Activated CD8-positive, alpha-beta T cell treated with anti-CD3 and anti-CD28 coated beads for 36 hours (primary cell): ENCODE results near the gene RAET1E. TPM values are rescaled to one million over a fixed set of nuclear protein-coding genes. Genes with fewer than 3 reads are reported as not detected.

Experiments
- ATAC-seq: fragments of 200-7000 bp; cut with Tn5 transposase; one replicate; pipeline ENCODE4 v1.10.0; 2021; ENCODE audit warnings: mild to moderate bottlenecking, moderate library complexity
- CTCF ChIA-PET: fragments of 350-600 bp; sonication (Branson Sonifier 250); formaldehyde crosslinking; loops from one replicate; lab custom pipeline; 2021; ENCODE audit warnings: antibody characterized with exemption; lab: Charles Lee
- POLR2A ChIA-PET: fragments of 350-600 bp; sonication (Branson Sonifier 250); formaldehyde crosslinking; loops from one replicate; lab custom pipeline; 2021; ENCODE audit warnings: antibody characterized with exemption; lab: Charles Lee
- DNase-seq: peaks from one replicate; pipeline ENCODE4 v3.0.0-alpha.2; 2020
- H3K27ac Mint-ChIP-seq: one replicate; pipeline ENCODE4 v1.8.0; 2021; ENCODE audit warnings: mild to moderate bottlenecking, mixed read lengths
- H3K27me3 Mint-ChIP-seq: one replicate; pipeline ENCODE4 v1.8.0; 2021; ENCODE audit warnings: mixed read lengths
- H3K36me3 Mint-ChIP-seq: one replicate; pipeline ENCODE4 v1.8.0; 2021; ENCODE audit warnings: low read depth, mixed read lengths
- H3K4me1 Mint-ChIP-seq: one replicate; pipeline ENCODE4 v1.8.0; 2021; ENCODE audit warnings: low read depth, mixed read lengths
- H3K4me3 Mint-ChIP-seq: one replicate; pipeline ENCODE4 v1.8.0; 2021; ENCODE audit warnings: mild to moderate bottlenecking, moderate library complexity, mixed read lengths
- H3K9me3 Mint-ChIP-seq: one replicate; pipeline ENCODE4 v1.8.0; 2021; ENCODE audit warnings: mixed read lengths
- intact Hi-C: fragments of 100-400 bp; cut with micrococcal nuclease; formaldehyde crosslinking; loops from one replicate; pipeline ENCODE4 v1.10.0; 2022
- total RNA-seq, 2 experiments: library from RNA; stranded (reverse); gene quantifications; one replicate each; pipeline ENCODE4 v1.2.3, GENCODE V29; 2021
- TF ChIP-seq, protein P1 (sequence below): fragments of 200-600 bp; IDR thresholded peaks from one replicate; pipeline ENCODE4 v1.8.0; 2022; ENCODE audit warnings: antibody characterized with exemption, mild to moderate bottlenecking

RAET1E gene
- total RNA-seq, 2 experiments from 2014 or later: not detected

DNA sequence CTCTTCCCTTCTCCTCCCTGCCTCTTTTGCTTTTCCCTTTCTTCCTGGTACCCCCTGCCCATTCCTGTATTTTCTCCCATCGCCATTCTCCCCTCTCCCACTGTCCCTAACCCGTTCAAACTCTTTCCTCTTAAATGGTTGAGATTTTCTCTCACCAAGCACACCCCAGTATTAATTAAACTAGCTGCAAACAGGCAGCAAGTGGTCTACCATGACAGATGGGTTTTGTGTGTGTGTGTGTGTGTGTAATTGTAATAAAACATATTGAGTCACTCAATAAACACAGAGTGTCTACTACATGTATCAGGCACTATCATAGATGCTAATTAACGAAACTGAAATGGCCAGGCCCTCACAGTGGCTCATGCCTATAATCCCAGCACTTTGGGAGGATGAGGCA is 6.7 kb downstream of the RAET1E start:
- no peak for ATAC-seq
- Mint-ChIP-seq H3K36me3 (no peaks in the 10 kb centered on the region), H3K4me3 (no peak overlapping the region), H3K27me3 (peaks cover 8% of the 10 kb centered on the region), H3K9me3 (no peaks in the 10 kb centered on the region), H3K4me1 (peaks cover 7% of the 10 kb centered on the region), H3K27ac (no peak overlapping the region)
- POLR2A ChIA-PET: no interaction called here
- CTCF ChIA-PET: no interaction called here
- DNase-seq: no peak
- TF ChIP-seq, protein P1, sequence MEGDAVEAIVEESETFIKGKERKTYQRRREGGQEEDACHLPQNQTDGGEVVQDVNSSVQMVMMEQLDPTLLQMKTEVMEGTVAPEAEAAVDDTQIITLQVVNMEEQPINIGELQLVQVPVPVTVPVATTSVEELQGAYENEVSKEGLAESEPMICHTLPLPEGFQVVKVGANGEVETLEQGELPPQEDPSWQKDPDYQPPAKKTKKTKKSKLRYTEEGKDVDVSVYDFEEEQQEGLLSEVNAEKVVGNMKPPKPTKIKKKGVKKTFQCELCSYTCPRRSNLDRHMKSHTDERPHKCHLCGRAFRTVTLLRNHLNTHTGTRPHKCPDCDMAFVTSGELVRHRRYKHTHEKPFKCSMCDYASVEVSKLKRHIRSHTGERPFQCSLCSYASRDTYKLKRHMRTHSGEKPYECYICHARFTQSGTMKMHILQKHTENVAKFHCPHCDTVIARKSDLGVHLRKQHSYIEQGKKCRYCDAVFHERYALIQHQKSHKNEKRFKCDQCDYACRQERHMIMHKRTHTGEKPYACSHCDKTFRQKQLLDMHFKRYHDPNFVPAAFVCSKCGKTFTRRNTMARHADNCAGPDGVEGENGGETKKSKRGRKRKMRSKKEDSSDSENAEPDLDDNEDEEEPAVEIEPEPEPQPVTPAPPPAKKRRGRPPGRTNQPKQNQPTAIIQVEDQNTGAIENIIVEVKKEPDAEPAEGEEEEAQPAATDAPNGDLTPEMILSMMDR: no peak
- intact Hi-C loops: no loop called here

DNA sequence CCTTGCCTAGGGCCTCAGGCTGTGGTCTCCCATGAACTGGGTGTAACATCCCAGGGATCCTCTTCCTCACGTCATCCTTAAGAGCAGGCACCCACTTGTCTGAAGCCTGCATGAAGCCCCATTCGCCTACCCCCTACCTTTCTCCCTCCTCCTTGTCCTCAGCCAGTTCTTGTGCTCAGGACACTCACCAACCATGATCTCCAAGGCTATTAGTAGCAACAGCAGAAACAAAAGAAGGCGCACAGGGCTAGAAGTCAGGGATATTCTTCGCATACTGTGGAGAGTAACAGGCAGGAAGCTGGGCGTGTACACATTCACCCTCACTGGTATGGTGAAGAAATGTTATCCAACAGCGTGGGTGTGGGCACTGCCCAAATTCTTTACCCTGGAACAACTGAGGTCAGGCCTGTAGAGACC is 7.3 kb downstream of the RAET1E start:
- POLR2A ChIA-PET: no interaction called here
- Mint-ChIP-seq H3K4me1 (peaks cover 1% of the 10 kb centered on the region), H3K27ac (no peak overlapping the region), H3K4me3 (no peak overlapping the region), H3K27me3 (peaks cover 8% of the 10 kb centered on the region), H3K36me3 (no peaks in the 10 kb centered on the region), H3K9me3 (no peaks in the 10 kb centered on the region)
- intact Hi-C loops: no loop called here
- TF ChIP-seq, protein P1: no peak
- no peak for ATAC-seq
- no peak for DNase-seq
- CTCF ChIA-PET: no interaction called here

DNA sequence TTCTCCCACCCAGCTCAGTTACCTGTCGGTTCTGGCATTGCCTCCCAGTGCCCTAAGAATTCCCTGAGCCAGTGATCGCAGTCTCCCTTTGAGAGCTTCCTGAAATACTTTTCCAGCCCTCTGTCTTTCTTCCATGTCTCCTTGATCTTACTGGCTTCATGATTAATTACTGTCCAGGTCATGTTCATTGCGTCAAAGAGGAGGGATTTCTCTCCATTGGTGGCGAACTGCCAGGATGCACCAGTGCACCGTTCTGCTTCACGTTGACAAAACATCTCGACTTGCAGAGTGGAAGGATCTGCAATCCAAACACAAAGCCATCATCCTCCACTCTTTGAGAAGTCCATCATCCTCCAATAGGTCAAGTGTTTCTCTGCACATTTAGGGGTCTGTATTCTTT is 8.6 kb downstream of the RAET1E start:
- CTCF ChIA-PET: interaction anchor here (1.0 kb wide), 1 partner anchor 48 kb away, joined by 4 read pairs; no protein-coding TSS in a partner anchor

DNA sequence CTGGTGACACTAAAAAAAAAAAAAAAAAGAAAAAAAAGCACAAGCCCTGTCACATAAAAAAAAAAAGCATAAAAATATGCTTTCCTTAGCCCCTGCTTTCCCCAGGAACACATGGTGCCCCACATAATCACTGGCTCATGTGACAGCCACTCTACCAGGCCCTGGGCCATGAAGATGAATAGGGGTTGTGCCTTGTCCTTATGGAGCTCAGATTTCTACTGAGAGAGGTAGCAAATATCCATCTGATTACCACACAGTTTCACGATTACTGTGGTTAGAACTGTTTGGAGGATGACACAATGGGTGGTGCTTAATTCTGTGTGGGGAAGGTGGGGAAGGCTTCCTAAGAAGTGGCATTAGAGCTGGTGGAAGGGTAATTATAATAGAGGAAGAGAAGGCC is 9.3 kb downstream of the RAET1E start:
- CTCF ChIA-PET: interaction anchor here (1.0 kb wide), 1 partner anchor 48 kb away, joined by 4 read pairs; no protein-coding TSS in a partner anchor
- POLR2A ChIA-PET: no interaction called here
- ATAC-seq: no peak
- Mint-ChIP-seq H3K27me3 (peaks cover 8% of the 10 kb centered on the region), H3K4me3 (no peak overlapping the region), H3K36me3 (no peaks in the 10 kb centered on the region), H3K9me3 (no peaks in the 10 kb centered on the region), H3K4me1 (no peaks in the 10 kb centered on the region), H3K27ac (no peak overlapping the region)
- intact Hi-C loops: no loop called here
- TF ChIP-seq, protein P1: no peak
- DNase-seq: no peak

More for the DNA sequence above, 8.6 kb downstream of the RAET1E start:
- POLR2A ChIA-PET: no interaction called here
- no peaks in the 10 kb centered on the region for H3K36me3 Mint-ChIP-seq
- no peak for DNase-seq
- H3K4me3 Mint-ChIP-seq: no peak overlapping the region
- ATAC-seq: no peak
- H3K4me1 Mint-ChIP-seq: no peaks in the 10 kb centered on the region
- H3K27me3 Mint-ChIP-seq: peaks cover 9% of the 10 kb centered on the region
- intact Hi-C loops: no loop called here
- no peaks in the 10 kb centered on the region for H3K9me3 Mint-ChIP-seq
- no peak overlapping the region for H3K27ac Mint-ChIP-seq
- TF ChIP-seq, protein P1: no peak

DNA sequence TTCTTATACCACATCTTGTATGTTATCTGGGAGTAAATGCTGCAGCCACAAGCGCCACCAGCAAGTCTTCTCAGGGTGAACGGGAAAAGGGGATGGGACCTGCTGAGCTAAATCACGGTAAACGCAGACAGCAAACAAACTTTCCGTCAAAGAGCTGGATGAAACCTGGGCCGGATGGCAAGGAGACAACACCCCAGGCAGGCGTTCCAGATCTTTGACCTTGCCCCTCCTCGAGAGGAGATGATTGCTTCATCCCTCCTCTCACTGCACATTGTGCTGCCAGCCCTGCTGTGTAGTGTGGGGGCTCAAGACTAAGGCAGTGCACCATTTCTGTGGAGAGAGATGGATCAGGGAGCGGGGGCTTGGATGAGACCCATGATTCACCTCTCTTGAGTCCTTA is 9.8 kb downstream of the RAET1E start:
- ATAC-seq (no peak), DNase-seq (no peak)
- Mint-ChIP-seq H3K4me1 (no peaks in the 10 kb centered on the region), H3K36me3 (no peaks in the 10 kb centered on the region), H3K27ac (no peak overlapping the region), H3K4me3 (no peak overlapping the region), H3K9me3 (no peaks in the 10 kb centered on the region), H3K27me3 (peaks cover 4% of the 10 kb centered on the region)
- intact Hi-C loops: no loop called here
- CTCF ChIA-PET: no interaction called here
- POLR2A ChIA-PET: no interaction called here
- TF ChIP-seq, protein P1: no peak
